Neural cell (in vitro differentiated cells): ENCODE results near the gene GRPR. TPM values are rescaled to one million over a fixed set of nuclear protein-coding genes. Genes with fewer than 3 reads are reported as not detected.

Source experiments
- H2AFZ ChIP-seq: fragments of 200-600, 300-800 bp; sonication (generic), shearing (Covaris generic); 2 replicates; pipeline ENCODE4 v1.6.0; 2014; ENCODE audit warnings: low read depth, mild to moderate bottlenecking, antibody characterized with exemption, low read length, moderate library complexity
- H3F3A ChIP-seq: fragments of 200-600 bp; shearing (Covaris generic); 2 replicates; pipeline ENCODE4 v1.6.1; 2016; ENCODE audit warnings: mild to moderate bottlenecking, moderate library complexity, mixed read lengths, antibody characterized with exemption, low read length; ENCODE audit not compliant: insufficient read depth, poor library complexity, severe bottlenecking
- H3K27ac ChIP-seq: fragments of 200-600, 300-800 bp; sonication (generic), shearing (Covaris generic); 2 replicates; pipeline ENCODE4 v1.5.1; 2014; ENCODE audit warnings: mild to moderate bottlenecking, low read length, moderate library complexity
- H3K27me3 ChIP-seq: fragments of 300-800, 200-600 bp; sonication (generic), shearing (Covaris generic); 2 replicates; pipeline ENCODE4 v1.6.0; 2014; ENCODE audit warnings: mild to moderate bottlenecking, low read depth, low read length, moderate library complexity; ENCODE audit not compliant: insufficient read depth
- H3K36me3 ChIP-seq: fragments of 300-800, 200-600 bp; sonication (generic), shearing (Covaris generic); 2 replicates; pipeline ENCODE4 v1.5.1; 2014; ENCODE audit warnings: mild to moderate bottlenecking, antibody characterized with exemption, low read length, moderate library complexity; ENCODE audit not compliant: insufficient read depth
- H3K4me2 ChIP-seq: fragments of 300-800, 200-600 bp; sonication (generic), shearing (Covaris generic); 2 replicates; pipeline ENCODE4 v1.6.0; 2014; ENCODE audit warnings: mild to moderate bottlenecking, low read length
- H3K4me3 ChIP-seq: fragments of 300-800, 200-600 bp; sonication (generic), shearing (Covaris generic); 2 replicates; pipeline ENCODE4 v1.5.1; 2014; ENCODE audit warnings: mild to moderate bottlenecking, low read length, moderate library complexity
- H3K79me2 ChIP-seq: fragments of 200-600 bp; shearing (Covaris generic); replicated peaks from 2 replicates; pipeline ENCODE4 v1.6.0; 2014; ENCODE audit warnings: mild to moderate bottlenecking, low read length, moderate library complexity; ENCODE audit not compliant: insufficient read depth
- H3K9ac ChIP-seq: fragments of 300-800, 200-600 bp; sonication (generic), shearing (Covaris generic); 2 replicates; pipeline ENCODE4 v1.6.1; 2016; ENCODE audit warnings: mild to moderate bottlenecking, low read length, mixed read lengths
- H3K9me2 ChIP-seq: fragments of 200-600 bp; shearing (Covaris generic); 2 replicates; pipeline ENCODE4 v1.6.1; 2016; ENCODE audit warnings: mild to moderate bottlenecking, low read length, mixed read lengths; ENCODE audit not compliant: insufficient read depth
- H3K9me3 ChIP-seq: fragments of 200-600, 300-800 bp; sonication (generic), shearing (Covaris generic); 2 replicates; pipeline ENCODE4 v1.6.1; 2016; ENCODE audit warnings: mild to moderate bottlenecking, mixed run types, low read length, moderate library complexity, mixed read lengths
- H4K20me1 ChIP-seq: fragments of 200-600 bp; shearing (Covaris generic); 2 replicates; pipeline ENCODE4 v1.6.1; 2016; ENCODE audit warnings: mild to moderate bottlenecking, mixed run types; ENCODE audit not compliant: insufficient read depth
- CTCF ChIP-seq: fragments of 450-650 bp; IDR thresholded peaks from 2 replicates; pipeline ENCODE4 v1.5.1; 2014; ENCODE audit warnings: antibody characterized with exemption, mild to moderate bottlenecking, moderate library complexity; ENCODE audit not compliant: poor library complexity, severe bottlenecking
- EP300 ChIP-seq: fragments of 450-650 bp; conservative IDR thresholded peaks from 2 replicates; pipeline ENCODE4 v1.6.1; 2014; ENCODE audit warnings: antibody characterized with exemption, mild to moderate bottlenecking, moderate library complexity; ENCODE audit not compliant: poor library complexity, severe bottlenecking
- EZH2 ChIP-seq: fragments of 200-600, 300-800 bp; shearing (Covaris generic), sonication (generic); IDR thresholded peaks from 2 replicates; pipeline ENCODE4 v1.6.1; 2014; ENCODE audit warnings: antibody characterized with exemption, low read length, borderline replicate concordance, mild to moderate bottlenecking; ENCODE audit not compliant: insufficient read depth, poor library complexity, severe bottlenecking
- MXI1 ChIP-seq: fragments of 450-650 bp; conservative IDR thresholded peaks from 2 replicates; pipeline ENCODE4 v1.6.1; 2014; ENCODE audit warnings: antibody characterized with exemption, mild to moderate bottlenecking; ENCODE audit not compliant: poor library complexity, severe bottlenecking
- POLR2AphosphoS5 ChIP-seq: IDR thresholded peaks from 2 replicates; pipeline ENCODE4 v1.6.1; 2012
- RAD21 ChIP-seq: fragments of 450-650 bp; conservative IDR thresholded peaks from 2 replicates; pipeline ENCODE4 v1.6.1; 2014; ENCODE audit warnings: antibody characterized with exemption, mild to moderate bottlenecking, moderate library complexity
- REST ChIP-seq: IDR thresholded peaks from 2 replicates; pipeline ENCODE4 v1.6.1; 2012; ENCODE audit warnings: borderline replicate concordance
- SMC3 ChIP-seq: fragments of 450-650 bp; conservative IDR thresholded peaks from 2 replicates; pipeline ENCODE4 v1.6.1; 2014; ENCODE audit warnings: antibody characterized with exemption, mild to moderate bottlenecking, moderate library complexity; ENCODE audit not compliant: poor library complexity
- TAF1 ChIP-seq: IDR thresholded peaks from 2 replicates; pipeline ENCODE4 v1.6.1; 2012; ENCODE audit warnings: low read depth
- polyA plus RNA-seq: library from polyadenylated mRNA; depleted of rRNA; stranded (reverse); fragments of >200 nt; gene quantifications from 2 replicates; pipeline ENCODE4 v1.2.3, GENCODE V29; 2014

The GRPR gene
- polyA plus RNA-seq, 1 donor from 2014 or later, result not detected

- Histone ChIP-seq H3K4me3 (no peak overlapping the region), H3K9ac (no peak overlapping the region), H3F3A (no peaks in the 10 kb centered on the region), H3K79me2 (no peaks in the 10 kb centered on the region), H2AFZ (no peak overlapping the region), H3K9me2 (no peaks in the 10 kb centered on the region), H3K36me3 (no peaks in the 10 kb centered on the region), H3K27ac (no peak overlapping the region), H3K27me3 (no peaks in the 10 kb centered on the region), H4K20me1 (no peaks in the 10 kb centered on the region), H3K4me2 (no peak overlapping the region), H3K9me3 (no peaks in the 10 kb centered on the region)
- TF ChIP-seq POLR2AphosphoS5 (no peak), EZH2 (no peak), REST (no peak), RAD21 (no peak), MXI1 (no peak)
Measured at GRCh38 chrX:16076834-16077233, 46.5 kb upstream of the GRPR start.

GRCh38 chrX:16077811-16078210 lies 45.6 kb upstream of the GRPR start:
- no peak overlapping the region for H3K4me2 ChIP-seq
- no peaks in the 10 kb centered on the region for H3K9me3 ChIP-seq
- no peaks in the 10 kb centered on the region for H3K36me3 ChIP-seq
- no peak overlapping the region for H3K27ac ChIP-seq
- H4K20me1 ChIP-seq, result no peaks in the 10 kb centered on the region
- no peak overlapping the region for H3K9ac ChIP-seq
- H3K79me2 ChIP-seq, result no peaks in the 10 kb centered on the region
- no peaks in the 10 kb centered on the region for H3K27me3 ChIP-seq
- no peak overlapping the region for H2AFZ ChIP-seq
- H3K4me3 ChIP-seq, result no peak overlapping the region
- H3F3A ChIP-seq, result no peaks in the 10 kb centered on the region
- H3K9me2 ChIP-seq, result no peaks in the 10 kb centered on the region
- TF ChIP-seq EP300, result no peak
- TF ChIP-seq CTCF, result no peak
- TF ChIP-seq TAF1, result no peak
- no peak for TF ChIP-seq REST
- no peak for TF ChIP-seq EZH2
- no peak for TF ChIP-seq SMC3
- no peak for TF ChIP-seq POLR2AphosphoS5
- no peak for TF ChIP-seq RAD21
- TF ChIP-seq MXI1, result no peak
